ENCODE data around the gene HSDL2.

- TF ChIP-seq FOXP2 (optimal IDR thresholded peaks at IDR 0.05; ENCODE audit: control extremely low read depth, extremely low read length, insufficient read depth) (no peak), POLR2AphosphoS5 (IDR thresholded peaks at IDR 0.05; ENCODE audit: borderline replicate concordance, low read depth, low read length) (no peak), EZH2 (IDR thresholded peaks at IDR 0.05) (no peak)
These were observed 1.4 kb upstream of the HSDL2 start for GRCh38 chr9:112378328-112379176.

All from SK-N-MC (cell line).